Heart left ventricle (tissue), 16 donors: ENCODE data around the gene MAN2B2. TPM values are rescaled to one million over a fixed set of nuclear protein-coding genes. Genes with fewer than 3 reads are reported as not detected.

Experiments used
- ATAC-seq, 4 donors: fragments of 200-7000 bp; cut with Tn5 transposase; one replicate each; pipeline ENCODE4 v1.9.1; 2020 to 2022; ENCODE audit warnings: moderate library complexity in 4 of 4, mild to moderate bottlenecking in 3 of 4, moderate number of reproducible peaks in 1 of 4
- DNase-seq, 5 donors: peaks; one replicate each; pipeline ENCODE4 v3.0.0-alpha.2; 2020
- H3K27ac ChIP-seq, 12 donors: fragments of 200-600 bp; sonication (generic) in 4 of 12; one replicate each; pipeline versions ENCODE4 v1.5.0 to v1.8.0; 2016 to 2022; ENCODE audit warnings: mild to moderate bottlenecking in 2 of 12
- H3K27me3 ChIP-seq, 9 donors: fragments of 200-600 bp; sonication (generic) in 2 of 9; one replicate each; pipeline versions ENCODE4 v1.5.1 to v1.8.0; 2016 to 2022; ENCODE audit warnings: mild to moderate bottlenecking in 3 of 9
- H3K36me3 ChIP-seq, 9 donors: fragments of 200-600 bp; sonication (generic) in 2 of 9; one replicate each; pipeline versions ENCODE4 v1.5.0 to v1.8.0; 2018 to 2022; ENCODE audit warnings: mild to moderate bottlenecking in 2 of 9
- H3K4me1 ChIP-seq, 12 donors: fragments of 200-600 bp; sonication (generic) in 4 of 12; one replicate each; pipeline versions ENCODE4 v1.5.0 to v1.8.0; 2016 to 2022; ENCODE audit warnings: mild to moderate bottlenecking in 3 of 12
- H3K4me3 ChIP-seq, 12 donors: fragments of 200-600 bp; sonication (generic) in 4 of 12; one replicate each; pipeline versions ENCODE4 v1.5.0 to v1.8.0; 2017 to 2022; ENCODE audit warnings: mild to moderate bottlenecking in 9 of 12, moderate library complexity in 4 of 12
- H3K9me3 ChIP-seq, 12 donors: fragments of 200-600 bp; sonication (generic) in 4 of 12; one replicate each; pipeline versions ENCODE4 v1.5.0 to v1.8.0; 2016 to 2022; ENCODE audit warnings: mild to moderate bottlenecking in 1 of 12
- CTCF ChIP-seq, 12 donors: fragments of 200-600 bp; sonication (generic) in 4 of 12; IDR thresholded peaks; one replicate each; pipeline versions ENCODE4 v1.5.0 to v1.8.0; 2018 to 2022; ENCODE audit warnings: antibody characterized with exemption in 12 of 12, mild to moderate bottlenecking in 5 of 12
- POLR2A ChIP-seq, 2 donors: fragments of 450-650 bp; IDR thresholded peaks; one replicate each; pipeline ENCODE4 v1.6.1; 2017; ENCODE audit warnings: antibody characterized with exemption in 2 of 2, mild to moderate bottlenecking in 2 of 2, moderate library complexity in 2 of 2
- WGBS, 4 donors: extraction: QIAGEN DNeasy Blood & Tissue Kit in 2 of 4; methylation state at CpG; one replicate each; pipeline versions ENCODE4 v1.1.5 to v1.1.7; 2013 to 2018; 5-methylcytosine and 5-hydroxymethylcytosine counted together
- intact Hi-C, 10 donors: fragments of 100-400 bp; cut with DNase I; formaldehyde crosslinking; loops; one replicate each; pipeline versions ENCODE4 v1.11.1 to v1.14.2; 2022
- polyA plus RNA-seq, 2 donors: library from polyadenylated mRNA; stranded (reverse); fragments of 200-250 nt; gene quantifications; one replicate each; pipeline ENCODE4 v1.2.3, GENCODE V29; 2013
- total RNA-seq, 9 donors: library from RNA; depleted of rRNA in 2 of 9; stranded (reverse); fragments of >200 nt in 2 of 9; fragmentation: NEBNext Ultra II Directional in 3 of 9; extraction: Animal tissue kit (Norgen Biotek cat#: 25700) in 3 of 9; gene quantifications; one replicate each; pipeline versions ENCODE4 v1.1.0 to v1.2.4, GENCODE V29; 2016 to 2023
- donor health status: ischemic (EF 13 %, LVEDD 7.1; RV severe dilation, severe dysfunction).
- donor health status: healthy with polysubstance abuse.
- donor health status: DM: no; HTN: yes; CAD: no.
- donor health status: DM: no; HTN: no; CAD: no.
- donor health status: ischemic (EF 25% LVEDD 6.9; RV normal size, moderate dysfunction).
- donor health status: ischemic (EF 25% LVEDD 5.7; RV mildly dilated, moderate dysfunction).
- donor health status: healthy.
- donor health status: DM: yes; HTN: yes; CAD: no.
- donor health status: ischemic (EF 35%, LVEDD 5.7; RV mildly dilated, moderate dysfunction).
- donor health status: nonischemic (EF 11% LVEDD 7.7; RV severe dilation, severe dysfunction).
- donor health status: DM: yes; HTN: yes; CAD: no.
- donor health status: PGD.
- donor health status: ischemic (EF 29% LVEDD 5.4; RV normal size, mild dysfunction).
- donor health status: nonischemic (EF 23%, LVEDD 6.1; RV moderate dilation, normal function).

The MAN2B2 gene
- total and polyA plus RNA-seq, 11 donors, result 4.4 to 33.6 (median 19.8) TPM

GRCh38 chr4:6605605-6606004 is 30.6 kb downstream of the MAN2B2 start:
- TF ChIP-seq POLR2A (IDR thresholded peaks at IDR 0.05) (no peak), CTCF (IDR thresholded peaks at IDR 0.05) (no peak)
- H3K4me3 ChIP-seq, result no peak overlapping the region
- DNase-seq, result peak in 1 of 5 donors; percentile 10
- no peak for ATAC-seq
- H3K27ac ChIP-seq, result no peak overlapping the region
- intact Hi-C loops, result no loop called here
- no peaks in the 10 kb centered on the region for H3K27me3 ChIP-seq
- H3K36me3 ChIP-seq, result peaks cover 0 to 93% (median 28%) of the 10 kb centered on the region in 9 donors
- 97 to 99% (median 97%) methylated on average over 2 of the region's 2 CpGs for WGBS, 4 donors
- H3K9me3 ChIP-seq, result peaks cover 0 to 10% (median 5%) of the 10 kb centered on the region in 12 donors
- peaks cover 0 to 4% (median 0%) of the 10 kb centered on the region in 12 donors for H3K4me1 ChIP-seq

- intact Hi-C loops, result no loop called here
- H3K36me3 ChIP-seq, result peaks cover 0 to 93% (median 34%) of the 10 kb centered on the region in 9 donors
- WGBS, 4 donors, result 85 to 94% (median 89%) methylated on average over 7 to 10 of the region's 10 CpGs
Measured at GRCh38 chr4:6606465-6607235, 31.7 kb downstream of the MAN2B2 start.

GRCh38 chr4:6607368-6608055 is 32.5 kb downstream of the MAN2B2 start:
- WGBS, 4 donors, result 93 to 95% (median 94%) methylated on average over 13 of the region's 13 CpGs
- DNase-seq, result no peak

More at GRCh38 chr4:6606465-6607235, 31.7 kb downstream of the MAN2B2 start:
- Histone ChIP-seq H3K9me3 (peaks cover 0 to 10% (median 5%) of the 10 kb centered on the region in 12 donors), H3K27ac (no peak overlapping the region), H3K4me3 (no peak overlapping the region), H3K4me1 (peaks cover 0 to 4% (median 0%) of the 10 kb centered on the region in 12 donors), H3K27me3 (no peaks in the 10 kb centered on the region)
- no peak for DNase-seq
- TF ChIP-seq CTCF (IDR thresholded peaks at IDR 0.05) (no peak), POLR2A (IDR thresholded peaks at IDR 0.05) (no peak)
- ATAC-seq, result no peak

More at GRCh38 chr4:6607368-6608055, 32.5 kb downstream of the MAN2B2 start:
- peaks cover 0 to 93% (median 37%) of the 10 kb centered on the region in 9 donors for H3K36me3 ChIP-seq
- peaks cover 0 to 4% (median 0%) of the 10 kb centered on the region in 12 donors for H3K4me1 ChIP-seq
- ATAC-seq, result no peak
- TF ChIP-seq POLR2A (IDR thresholded peaks at IDR 0.05), result no peak
- TF ChIP-seq CTCF (IDR thresholded peaks at IDR 0.05), result no peak
- intact Hi-C loops, result no loop called here
- no peaks in the 10 kb centered on the region for H3K27me3 ChIP-seq
- H3K27ac ChIP-seq, result no peak overlapping the region
- no peak overlapping the region for H3K4me3 ChIP-seq
- peaks cover 0 to 10% (median 5%) of the 10 kb centered on the region in 12 donors for H3K9me3 ChIP-seq
